Measurements from ENCODE around the gene GTF2F1.
"Not testable (repeated sequence)": the region's sequence is repeated elsewhere in the genome, so short reads cannot be mapped to it uniquely, and the experiment has no call there.

GTF2F1 gene, protein sequence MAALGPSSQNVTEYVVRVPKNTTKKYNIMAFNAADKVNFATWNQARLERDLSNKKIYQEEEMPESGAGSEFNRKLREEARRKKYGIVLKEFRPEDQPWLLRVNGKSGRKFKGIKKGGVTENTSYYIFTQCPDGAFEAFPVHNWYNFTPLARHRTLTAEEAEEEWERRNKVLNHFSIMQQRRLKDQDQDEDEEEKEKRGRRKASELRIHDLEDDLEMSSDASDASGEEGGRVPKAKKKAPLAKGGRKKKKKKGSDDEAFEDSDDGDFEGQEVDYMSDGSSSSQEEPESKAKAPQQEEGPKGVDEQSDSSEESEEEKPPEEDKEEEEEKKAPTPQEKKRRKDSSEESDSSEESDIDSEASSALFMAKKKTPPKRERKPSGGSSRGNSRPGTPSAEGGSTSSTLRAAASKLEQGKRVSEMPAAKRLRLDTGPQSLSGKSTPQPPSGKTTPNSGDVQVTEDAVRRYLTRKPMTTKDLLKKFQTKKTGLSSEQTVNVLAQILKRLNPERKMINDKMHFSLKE

DNA sequence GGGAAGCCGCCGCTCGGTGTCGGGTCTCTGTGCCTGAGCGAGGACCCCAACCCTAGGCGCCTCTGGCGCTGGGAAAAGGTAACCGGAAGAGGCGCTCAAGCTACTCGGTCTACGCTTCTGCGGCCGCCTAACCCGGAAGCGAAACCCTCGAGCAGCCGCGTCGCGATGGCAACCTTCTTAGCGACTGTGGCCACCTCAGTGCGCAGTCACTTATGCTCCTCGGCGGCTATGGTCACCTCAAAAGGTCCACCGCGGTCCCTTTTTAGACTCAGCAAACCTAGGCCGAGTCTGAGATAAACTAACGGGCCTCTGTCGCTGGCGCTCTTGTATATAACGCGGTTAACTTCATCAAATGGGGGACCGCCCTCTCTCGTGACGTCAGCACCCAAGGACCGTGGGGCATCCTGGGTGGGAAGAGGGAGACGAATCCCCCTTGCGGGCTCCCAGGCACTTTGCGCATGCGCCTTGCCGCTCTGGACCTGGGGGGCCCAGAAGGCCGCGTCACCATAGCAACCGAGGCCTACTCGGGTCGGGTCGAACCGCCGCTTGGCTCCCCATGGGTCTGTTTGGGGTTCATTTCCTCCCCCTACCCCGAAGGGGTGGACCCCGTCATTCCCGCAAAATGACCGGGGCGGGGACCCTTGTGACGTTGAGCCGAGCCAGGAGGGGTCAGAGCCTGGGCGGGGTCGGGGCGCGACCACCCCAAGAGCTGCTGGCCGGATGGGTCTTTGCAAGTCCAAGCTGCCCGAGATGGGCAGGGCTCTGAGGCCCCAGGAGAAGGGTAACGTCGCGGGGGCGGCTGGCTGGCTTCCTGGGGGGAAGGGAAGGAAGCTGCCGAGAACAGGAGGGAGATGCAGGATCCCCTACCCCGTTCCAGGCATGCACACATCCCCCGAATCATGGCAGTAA lies at the start of gene GTF2F1:
Gene GTF2F1 (minus strand): TSS at position 91 of the 909 bp plus-strand sequence. CDS start 169 bp downstream, outside the sequence.
- peak; percentile 71 for DNase-seq

- DNase-seq = no peak
These were observed 49.2 kb upstream of the GTF2F1 start for GRCh38 chr19:6442087-6442688.

- DNase-seq = no peak
These were observed 47.9 kb upstream of the GTF2F1 start for GRCh38 chr19:6440905-6441304.

DNA sequence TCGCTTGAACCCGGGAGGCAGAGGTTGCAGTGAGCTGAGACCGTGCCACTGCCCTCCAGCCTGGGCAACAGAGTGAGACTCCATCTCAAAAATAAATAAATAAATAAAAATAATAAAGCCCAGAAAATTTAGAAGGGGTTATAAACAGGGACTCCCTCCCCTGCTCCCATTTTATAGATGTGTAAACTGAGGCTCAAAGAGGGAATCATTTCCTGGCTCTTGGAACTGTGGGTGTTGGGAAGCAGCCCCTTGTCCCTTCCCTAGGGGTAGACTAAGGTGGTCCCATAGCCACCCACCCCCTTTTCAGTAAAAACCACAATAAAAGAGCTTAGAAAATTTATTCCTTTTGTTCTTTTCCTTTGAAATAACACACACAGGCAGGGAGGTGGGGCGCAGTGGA lies 46.8 kb upstream of the GTF2F1 start:
- DNase-seq = no peak

DNA sequence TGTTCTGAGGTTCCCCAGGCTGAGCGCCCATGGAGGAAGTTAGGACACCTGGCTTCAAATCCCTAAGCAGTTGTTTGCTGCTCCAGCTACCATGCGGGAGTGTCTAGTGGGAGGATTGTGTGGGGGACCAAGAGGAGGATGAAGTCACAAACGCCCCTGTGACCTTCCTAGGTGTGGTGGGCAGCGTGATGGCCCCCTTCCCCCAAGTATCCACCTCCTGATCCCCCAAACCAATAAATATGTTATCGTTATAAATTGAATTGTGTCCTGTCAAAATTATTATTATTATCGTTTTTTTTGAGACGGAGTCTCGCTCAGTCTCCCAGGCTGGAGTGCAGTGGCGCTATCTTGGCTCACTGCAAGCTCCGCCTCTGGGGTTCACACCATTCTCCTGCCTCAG lies 40.7 kb upstream of the GTF2F1 start, which contains the start of gene SLC25A41:
Gene SLC25A41 (minus strand): TSS at position 101 of the 400 bp plus-strand sequence. CDS start 70 bp downstream, at position 31.
- DNase-seq = no peak

DNA sequence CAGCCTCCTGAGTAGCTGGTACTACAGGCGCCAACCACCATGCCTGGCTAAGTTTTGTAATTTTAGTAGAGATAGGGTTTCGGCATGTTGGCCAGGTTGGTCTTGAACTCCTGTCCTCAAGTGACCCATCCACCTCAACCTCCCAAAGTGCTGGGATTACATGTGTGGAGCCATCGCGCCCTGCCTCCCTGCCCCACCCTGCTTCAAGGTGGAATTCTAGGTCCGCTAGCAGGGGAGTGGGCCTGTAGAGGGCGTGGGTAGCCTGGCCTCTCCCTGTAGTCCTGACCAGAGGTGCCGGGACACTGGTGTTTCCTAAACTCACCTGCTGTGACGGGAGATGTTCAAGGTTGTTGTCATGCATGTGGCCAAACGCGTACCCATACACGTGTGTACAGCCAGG lies 40.2 kb upstream of the GTF2F1 start:
- DNase-seq = no peak

DNA sequence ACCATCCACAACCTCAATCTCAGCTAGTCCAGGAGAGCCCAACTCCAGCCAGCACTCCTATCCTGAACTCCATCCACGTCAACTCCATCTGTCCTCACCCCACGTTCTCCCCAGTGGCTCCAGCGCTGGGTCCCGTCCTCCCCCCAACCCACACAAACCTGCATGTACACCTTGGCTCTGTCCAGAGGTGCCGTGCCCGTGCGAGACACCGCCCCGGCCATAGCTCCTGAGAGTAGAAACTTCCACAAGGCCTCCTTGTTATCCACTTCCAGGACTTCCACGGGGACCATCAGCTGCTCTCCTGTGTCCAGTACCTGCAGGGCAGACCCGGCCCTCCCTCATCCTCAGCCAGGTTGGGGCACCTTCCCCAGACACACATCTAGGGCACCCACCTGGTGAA lies 38.9 kb upstream of the GTF2F1 start:
- DNase-seq = no peak

DNA sequence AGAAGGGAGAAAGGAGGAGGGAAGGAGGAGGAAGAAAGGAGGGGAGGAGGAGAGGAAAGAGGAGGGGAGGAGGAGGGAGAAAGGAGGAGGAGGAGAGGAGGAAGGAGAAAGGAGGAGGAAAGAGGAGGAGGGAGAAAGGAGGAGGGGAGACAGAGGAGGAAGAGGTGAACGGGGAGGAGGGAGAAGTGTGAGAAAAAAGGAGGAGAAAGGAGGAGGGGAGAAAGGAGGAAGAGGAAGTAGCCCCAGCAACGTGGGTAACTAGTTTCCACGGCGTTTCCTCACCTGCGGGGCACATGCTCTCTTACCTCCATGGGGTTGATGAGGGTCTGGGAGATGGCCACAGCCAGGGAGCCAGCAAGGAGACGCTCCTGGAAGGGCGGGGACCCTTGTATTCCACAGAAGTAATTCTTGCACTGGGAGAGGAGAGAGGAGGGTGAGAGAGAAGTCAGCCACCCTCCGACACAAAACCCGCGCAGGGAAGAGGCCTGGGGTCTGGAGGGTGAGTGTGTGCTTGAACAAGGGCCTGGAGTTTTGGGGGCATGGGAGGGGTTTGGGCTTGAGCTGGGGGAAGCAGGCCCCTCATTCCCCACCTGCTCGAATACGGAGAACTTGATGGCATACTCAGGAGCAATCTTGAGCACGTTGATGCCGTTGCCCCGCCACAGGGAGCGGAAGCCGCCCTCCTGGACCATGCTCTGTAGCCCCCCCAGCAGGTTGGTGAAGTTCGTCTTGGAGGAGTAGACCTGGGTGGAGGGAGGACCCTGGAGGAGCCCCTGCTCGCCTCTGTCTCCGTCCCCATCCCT lies 36.7 kb upstream of the GTF2F1 start:
- no peak for DNase-seq

DNA sequence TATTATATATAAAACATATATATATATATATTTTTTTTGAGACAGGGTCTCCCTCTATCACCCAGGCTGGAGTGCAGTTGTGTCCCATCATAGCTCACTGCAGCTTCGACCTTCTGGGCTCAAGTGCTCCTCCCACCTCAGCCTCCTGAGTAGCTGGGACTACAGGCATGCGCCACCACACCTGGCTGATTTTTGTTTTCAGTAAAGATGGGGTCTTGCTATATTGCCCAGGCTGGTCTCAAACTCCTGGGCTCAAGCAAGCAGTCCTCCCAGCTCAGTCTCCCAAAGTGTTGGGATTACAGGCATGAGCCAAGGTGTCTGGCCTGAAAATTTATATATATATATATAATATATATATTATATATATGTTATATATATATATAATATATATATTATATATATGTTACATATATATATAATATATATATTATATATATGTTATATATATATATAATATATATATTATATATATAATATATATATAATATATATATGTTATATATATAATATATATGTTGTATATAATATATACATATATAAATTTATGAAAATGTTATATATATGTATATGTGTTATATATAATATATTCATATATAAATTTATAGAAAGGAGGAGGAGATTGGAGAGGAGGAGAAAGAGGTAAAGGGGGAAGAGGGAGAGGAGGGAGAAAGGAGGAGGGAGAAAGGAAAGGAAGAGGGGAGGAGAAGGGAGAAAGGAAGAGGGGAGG lies 35.9 kb upstream of the GTF2F1 start:
- not testable (repeated sequence) for DNase-seq

- DNase-seq = no peak
These were observed 34.2 kb upstream of the GTF2F1 start for GRCh38 chr19:6427131-6427530.

GRCh38 chr19:6425732-6426620 lies 33.0 kb upstream of the GTF2F1 start:
- DNase-seq = no peak

DNA sequence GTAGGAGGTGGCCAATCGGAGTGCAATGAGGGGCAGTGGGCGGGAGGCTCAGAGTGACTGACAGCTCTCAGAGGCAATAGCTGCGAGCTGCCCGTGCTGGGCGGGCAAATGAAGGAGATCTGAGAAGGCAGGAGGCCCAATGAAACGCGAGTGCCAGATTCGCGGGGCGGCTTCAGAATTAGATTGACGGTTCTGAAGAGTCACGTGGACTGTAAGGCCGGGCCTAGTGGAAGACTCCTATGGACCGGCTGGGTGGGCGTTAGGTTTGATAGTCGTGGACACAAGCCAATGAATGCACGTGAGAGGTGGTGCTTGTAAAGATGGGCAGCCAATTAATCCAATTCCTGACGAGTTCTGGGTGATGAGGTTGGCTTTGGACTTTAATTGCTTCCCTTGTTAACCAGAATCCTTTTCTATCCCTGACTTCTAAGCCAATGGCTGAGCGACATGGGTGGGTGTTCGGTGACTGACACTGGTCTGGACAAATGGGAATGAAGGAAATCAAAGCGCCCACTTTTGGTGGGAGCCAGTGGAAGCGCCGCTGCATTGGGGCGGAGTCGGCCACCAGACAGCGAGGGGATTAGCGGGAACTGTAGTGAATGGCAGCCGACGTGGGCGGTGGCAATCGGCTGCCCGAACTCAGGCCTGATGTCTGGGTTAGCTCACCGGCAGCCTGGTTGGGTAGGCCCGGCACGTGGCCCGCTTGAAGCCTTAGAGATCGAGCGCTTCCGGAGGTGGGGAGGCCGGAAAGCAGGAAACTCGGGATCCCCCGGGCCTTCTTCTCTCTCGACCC lies 32.2 kb upstream of the GTF2F1 start:
- peak; percentile 100 for DNase-seq

GRCh38 chr19:6424195-6424938 lies 31.4 kb upstream of the GTF2F1 start, which contains the start of gene KHSRP:
TSS of gene KHSRP (minus strand) at chr19:6424811. CDS start at chr19:6424701, 110 bp downstream.
- no peak for DNase-seq

- DNase-seq = no peak
These were observed 30.7 kb upstream of the GTF2F1 start for GRCh38 chr19:6423499-6424194.

- no peak for DNase-seq
These were observed 28.4 kb upstream of the GTF2F1 start for GRCh38 chr19:6421075-6422014.

- no peak for DNase-seq
These were observed 25.6 kb upstream of the GTF2F1 start for GRCh38 chr19:6418562-6418932.

All from NCI-H1436 treated with DMSO at 0.1 percent for 48 hours (cell line).